Esophagus squamous epithelium (tissue), 4 donors: ENCODE measurements around the gene RPUSD2.

Source experiments
- POLR2A ChIP-seq, 4 donors: fragments of 450-650 bp; IDR thresholded peaks; one replicate each; pipeline ENCODE4 v1.6.1; 2017; ENCODE audit warnings: antibody characterized with exemption in 4 of 4, mild to moderate bottlenecking in 4 of 4, moderate library complexity in 3 of 4
- TF ChIP-seq, protein P1 (sequence below), 6 experiments: fragments of 450-650 bp in 4 of 6; fragments of 200-600 bp in 2 of 6; sonication (generic) in 2 of 6; IDR thresholded peaks; one replicate each; pipeline ENCODE4 v1.5.1; 2016 to 2019; ENCODE audit warnings: antibody characterized with exemption in 6 of 6, mild to moderate bottlenecking in 4 of 6, moderate library complexity in 4 of 6

DNA sequence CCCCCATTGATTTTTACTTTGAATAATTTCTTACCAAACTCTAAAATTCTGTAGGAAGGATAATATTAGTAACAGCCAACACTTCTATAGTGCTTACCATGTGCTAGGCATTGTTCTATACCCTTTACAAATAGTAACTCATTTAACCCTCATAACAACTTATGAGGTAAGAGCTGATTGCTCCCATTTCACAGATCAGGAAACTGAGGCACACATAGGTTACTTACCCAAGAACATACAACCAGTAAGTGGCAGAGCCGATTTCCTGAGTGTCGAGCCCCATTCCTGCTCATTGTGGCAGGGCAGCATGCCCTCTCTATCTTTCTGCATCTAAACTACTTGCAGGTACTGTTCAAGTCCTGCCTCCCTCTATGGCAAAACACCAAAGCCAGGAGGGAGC is 13.2 kb upstream of the RPUSD2 start:
- TF ChIP-seq, protein P1, sequence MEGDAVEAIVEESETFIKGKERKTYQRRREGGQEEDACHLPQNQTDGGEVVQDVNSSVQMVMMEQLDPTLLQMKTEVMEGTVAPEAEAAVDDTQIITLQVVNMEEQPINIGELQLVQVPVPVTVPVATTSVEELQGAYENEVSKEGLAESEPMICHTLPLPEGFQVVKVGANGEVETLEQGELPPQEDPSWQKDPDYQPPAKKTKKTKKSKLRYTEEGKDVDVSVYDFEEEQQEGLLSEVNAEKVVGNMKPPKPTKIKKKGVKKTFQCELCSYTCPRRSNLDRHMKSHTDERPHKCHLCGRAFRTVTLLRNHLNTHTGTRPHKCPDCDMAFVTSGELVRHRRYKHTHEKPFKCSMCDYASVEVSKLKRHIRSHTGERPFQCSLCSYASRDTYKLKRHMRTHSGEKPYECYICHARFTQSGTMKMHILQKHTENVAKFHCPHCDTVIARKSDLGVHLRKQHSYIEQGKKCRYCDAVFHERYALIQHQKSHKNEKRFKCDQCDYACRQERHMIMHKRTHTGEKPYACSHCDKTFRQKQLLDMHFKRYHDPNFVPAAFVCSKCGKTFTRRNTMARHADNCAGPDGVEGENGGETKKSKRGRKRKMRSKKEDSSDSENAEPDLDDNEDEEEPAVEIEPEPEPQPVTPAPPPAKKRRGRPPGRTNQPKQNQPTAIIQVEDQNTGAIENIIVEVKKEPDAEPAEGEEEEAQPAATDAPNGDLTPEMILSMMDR (IDR thresholded peaks at IDR 0.05): no peak
- no peak for TF ChIP-seq POLR2A (IDR thresholded peaks at IDR 0.05)
